ENCODE data around the gene CSK.
A peak's percentile ranks its signal among the peaks of the same experiment; 100 is the strongest.

CSK gene

GRCh38 chr15:74809242-74809641 is 27.4 kb downstream of the CSK start:
- Histone ChIP-seq H3K4me3 (no peak overlapping the region), H3K9me3 (no peaks in the 10 kb centered on the region), H3K27ac (no peak overlapping the region), H4K20me1 (no peaks in the 10 kb centered on the region), H3K4me2 (no peak overlapping the region), H3K36me3 (peaks cover 12% of the 10 kb centered on the region), H3K9ac (no peak overlapping the region), H3K4me1 (no peaks in the 10 kb centered on the region), H3K27me3 (no peaks in the 10 kb centered on the region)
- TF ChIP-seq Cebpa-rat (IDR thresholded peaks at IDR 0.05): no peak

- H3K36me3 ChIP-seq: peaks cover 5% of the 10 kb centered on the region
- no peaks in the 10 kb centered on the region for H3K4me1 ChIP-seq
- no peaks in the 10 kb centered on the region for H4K20me1 ChIP-seq
- H3K27me3 ChIP-seq: no peaks in the 10 kb centered on the region
- TF ChIP-seq Cebpa-rat (IDR thresholded peaks at IDR 0.05): no peak
- H3K4me2 ChIP-seq: no peak overlapping the region
- no peak overlapping the region for H3K9ac ChIP-seq
- no peaks in the 10 kb centered on the region for H3K9me3 ChIP-seq
- no peak overlapping the region for H3K4me3 ChIP-seq
- no peak overlapping the region for H3K27ac ChIP-seq
Measured at GRCh38 chr15:74809956-74810355, 28.1 kb downstream of the CSK start.

- H4K20me1 ChIP-seq: no peaks in the 10 kb centered on the region
- no peaks in the 10 kb centered on the region for H3K36me3 ChIP-seq
- H3K27ac ChIP-seq: no peak within 1 kb of the TSS
- no peaks in the 10 kb centered on the region for H3K4me1 ChIP-seq
- no peak within 1 kb of the TSS for H3K9ac ChIP-seq
- TF ChIP-seq Cebpa-rat (IDR thresholded peaks at IDR 0.05): no peak
- H3K4me3 ChIP-seq: no peak within 1 kb of the TSS
- no peaks in the 10 kb centered on the region for H3K9me3 ChIP-seq
- H3K4me2 ChIP-seq: no peak within 1 kb of the TSS
- H3K27me3 ChIP-seq: no peaks in the 10 kb centered on the region
Measured at GRCh38 chr15:74812533-74812932, 30.7 kb downstream of the CSK start, which contains the start of gene LMAN1L. LMAN1L (plus strand) TSS chr15:74812835; CDS start chr15:74812855, 20 bp downstream.

- H3K4me3 ChIP-seq: no peak overlapping the region
- H3K9ac ChIP-seq: no peak overlapping the region
- no peaks in the 10 kb centered on the region for H3K27me3 ChIP-seq
- TF ChIP-seq Cebpa-rat (IDR thresholded peaks at IDR 0.05): no peak
- no peaks in the 10 kb centered on the region for H3K36me3 ChIP-seq
- H4K20me1 ChIP-seq: no peaks in the 10 kb centered on the region
- H3K4me1 ChIP-seq: peaks cover 18% of the 10 kb centered on the region
- no peaks in the 10 kb centered on the region for H3K9me3 ChIP-seq
- no peak overlapping the region for H3K27ac ChIP-seq
- no peak overlapping the region for H3K4me2 ChIP-seq
Measured at GRCh38 chr15:74815121-74815934, 33.4 kb downstream of the CSK start.

GRCh38 chr15:74815961-74816360 is 34.1 kb downstream of the CSK start:
- Histone ChIP-seq H3K27me3 (no peaks in the 10 kb centered on the region), H3K36me3 (no peaks in the 10 kb centered on the region), H3K27ac (no peak overlapping the region), H3K9ac (no peak overlapping the region), H3K4me1 (peaks cover 24% of the 10 kb centered on the region), H3K4me2 (no peak overlapping the region), H3K9me3 (no peaks in the 10 kb centered on the region), H3K4me3 (no peak overlapping the region), H4K20me1 (no peaks in the 10 kb centered on the region)
- TF ChIP-seq Cebpa-rat (IDR thresholded peaks at IDR 0.05): no peak

GRCh38 chr15:74816624-74817369 is 34.9 kb downstream of the CSK start:
- Histone ChIP-seq H3K27me3 (no peaks in the 10 kb centered on the region), H3K4me1 (peaks cover 33% of the 10 kb centered on the region), H3K27ac (no peak overlapping the region), H3K4me3 (no peak overlapping the region), H3K9ac (no peak overlapping the region), H3K36me3 (no peaks in the 10 kb centered on the region), H3K4me2 (no peak overlapping the region), H4K20me1 (no peaks in the 10 kb centered on the region), H3K9me3 (no peaks in the 10 kb centered on the region)
- no peak for TF ChIP-seq Cebpa-rat (IDR thresholded peaks at IDR 0.05)

- Histone ChIP-seq H3K9me3 (no peaks in the 10 kb centered on the region), H3K4me2 (no peak overlapping the region), H3K9ac (no peak overlapping the region), H3K27me3 (no peaks in the 10 kb centered on the region), H3K27ac (no peak overlapping the region), H4K20me1 (no peaks in the 10 kb centered on the region), H3K4me1 (peaks cover 37% of the 10 kb centered on the region), H3K4me3 (no peak overlapping the region), H3K36me3 (no peaks in the 10 kb centered on the region)
- TF ChIP-seq Cebpa-rat (IDR thresholded peaks at IDR 0.05): no peak
Measured at GRCh38 chr15:74817370-74817737, 35.5 kb downstream of the CSK start.

- H3K4me1 ChIP-seq: peaks cover 37% of the 10 kb centered on the region
- TF ChIP-seq Cebpa-rat (IDR thresholded peaks at IDR 0.05): no peak
- H3K9ac ChIP-seq: no peak overlapping the region
- no peak overlapping the region for H3K4me3 ChIP-seq
- H4K20me1 ChIP-seq: no peaks in the 10 kb centered on the region; the same call in 1 of the 2 replicates
- no peaks in the 10 kb centered on the region for H3K36me3 ChIP-seq
- no peaks in the 10 kb centered on the region for H3K27me3 ChIP-seq
- H3K9me3 ChIP-seq: no peaks in the 10 kb centered on the region
- H3K4me2 ChIP-seq: peak overlapping the region; percentile 66
- no peak overlapping the region for H3K27ac ChIP-seq
Measured at GRCh38 chr15:74820056-74820455, 38.2 kb downstream of the CSK start.

GRCh38 chr15:74821091-74821789 is 39.4 kb downstream of the CSK start:
- Histone ChIP-seq H3K4me2 (peak overlapping the region; percentile 66), H3K9ac (no peak overlapping the region), H3K4me1 (peaks cover 37% of the 10 kb centered on the region), H3K9me3 (no peaks in the 10 kb centered on the region), H4K20me1 (no peaks in the 10 kb centered on the region; the same call in 1 of the 2 replicates), H3K27me3 (no peaks in the 10 kb centered on the region), H3K27ac (peak overlapping the region; percentile 48), H3K36me3 (no peaks in the 10 kb centered on the region), H3K4me3 (no peak overlapping the region)
- peak; percentile 49; the same call in 1 of the 2 replicates for TF ChIP-seq Cebpa-rat (IDR thresholded peaks at IDR 0.05)

Data from BLaER1 (cell line).